GM12878 (cell line): Measurements from ENCODE around the gene KATNIP.

Experiments used
- CHD1 ChIP-seq: IDR thresholded peaks from 2 replicates; pipeline ENCODE4 v1.6.1; 2012; ENCODE audit warnings: low read depth, low read length, improper control_type of control experiment
- E4F1 ChIP-seq: fragments of 450-650 bp; IDR thresholded peaks from 2 replicates; pipeline ENCODE4 v1.6.1; 2018; ENCODE audit warnings: borderline replicate concordance, mild to moderate bottlenecking; ENCODE audit not compliant: partially characterized antibody
- FOXK2 ChIP-seq: fragments of 450-650 bp; IDR thresholded peaks from 2 replicates; pipeline ENCODE4 v1.6.1; 2017; ENCODE audit warnings: mild to moderate bottlenecking, moderate library complexity
- FOXM1 ChIP-seq: IDR thresholded peaks from 2 replicates; pipeline ENCODE4 v1.6.1; 2012; ENCODE audit warnings: low read depth, mild to moderate bottlenecking, inconsistent platforms, low read length, moderate library complexity
- KDM1A ChIP-seq: fragments of 200-600 bp; sonication (generic); IDR thresholded peaks from 2 replicates; pipeline ENCODE4 v1.6.1; 2016; ENCODE audit warnings: borderline replicate concordance
- TF ChIP-seq, protein P1 (sequence below): IDR thresholded peaks from 2 replicates; pipeline ENCODE4 v1.6.1; 2011; ENCODE audit warnings: low read depth, low read length, improper control_type of control experiment, borderline replicate concordance

- TF ChIP-seq FOXM1: no peak
- TF ChIP-seq FOXK2: no peak
- no peak for TF ChIP-seq KDM1A
- TF ChIP-seq E4F1: no peak
- TF ChIP-seq, protein P1, sequence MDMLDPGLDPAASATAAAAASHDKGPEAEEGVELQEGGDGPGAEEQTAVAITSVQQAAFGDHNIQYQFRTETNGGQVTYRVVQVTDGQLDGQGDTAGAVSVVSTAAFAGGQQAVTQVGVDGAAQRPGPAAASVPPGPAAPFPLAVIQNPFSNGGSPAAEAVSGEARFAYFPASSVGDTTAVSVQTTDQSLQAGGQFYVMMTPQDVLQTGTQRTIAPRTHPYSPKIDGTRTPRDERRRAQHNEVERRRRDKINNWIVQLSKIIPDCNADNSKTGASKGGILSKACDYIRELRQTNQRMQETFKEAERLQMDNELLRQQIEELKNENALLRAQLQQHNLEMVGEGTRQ: no peak
- TF ChIP-seq CHD1: no peak
These were observed 49.1 kb downstream of the KATNIP start for GRCh38 chr16:27598931-27599565.
